A172 (cell line): ENCODE results near the gene KIF13A. TPM values are rescaled to one million over a fixed set of nuclear protein-coding genes. Genes with fewer than 3 reads are reported as not detected.
"Not testable (repeated sequence)": the region's sequence is repeated elsewhere in the genome, so short reads cannot be mapped to it uniquely, and the experiment has no call there.

Experiments
- DNase-seq: peaks from one replicate; pipeline ENCODE4 v3.0.0-alpha.2; 2015; ENCODE audit warnings: low spot score
- total RNA-seq: library from RNA; depleted of rRNA; stranded (reverse); fragments of >200 nt; shearing (Covaris generic); gene quantifications from 2 replicates; pipeline ENCODE4 v1.2.3, GENCODE V29; 2014

The KIF13A gene
- total RNA-seq, 1 experiment from 2014 or later = 25.9 TPM

- DNase-seq = no peak
These were observed 11.0 kb upstream of the KIF13A start for GRCh38 chr6:17998442-17998841.

DNA sequence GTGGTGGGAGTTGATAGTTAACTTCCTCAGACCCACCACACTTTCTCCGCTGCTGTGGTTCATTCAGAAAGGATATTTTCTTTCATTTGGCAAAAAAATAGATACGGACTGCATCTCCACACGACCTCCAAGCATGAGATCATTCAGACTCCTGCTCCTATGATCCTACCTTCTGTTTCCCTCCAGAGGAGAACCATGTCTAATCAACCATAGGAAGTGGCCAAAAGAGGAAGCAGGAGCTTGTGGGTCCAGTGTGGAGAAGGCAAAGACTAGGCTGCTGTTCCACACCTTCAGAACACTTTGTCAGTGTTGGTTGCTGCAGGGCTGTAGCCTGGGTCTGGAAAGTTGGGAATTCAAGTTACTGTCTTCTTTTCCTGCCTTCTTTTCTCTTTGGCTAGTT, 10.6 kb upstream of the KIF13A start:
- DNase-seq = no peak

GRCh38 chr6:17995414-17995813, 8.0 kb upstream of the KIF13A start:
- DNase-seq = no peak

DNA sequence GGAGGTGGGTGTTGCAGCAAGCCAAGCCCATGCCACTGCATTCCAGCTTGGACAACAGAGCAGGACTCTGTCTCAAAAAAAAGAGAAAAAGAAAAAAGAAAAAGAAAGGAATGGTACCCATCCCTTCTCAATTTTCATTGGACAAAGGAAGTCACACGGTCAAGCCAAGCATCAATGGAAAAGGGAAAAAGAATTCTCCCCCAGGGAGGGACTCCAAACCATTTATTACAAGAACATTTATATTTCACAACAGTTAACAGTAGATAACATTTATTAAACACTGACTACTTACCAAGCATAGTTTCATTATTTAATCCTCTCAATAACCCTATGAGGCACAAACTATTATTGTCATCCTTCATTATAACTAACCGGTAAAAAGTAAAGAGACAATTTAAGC, 6.6 kb upstream of the KIF13A start:
- no peak for DNase-seq

DNA sequence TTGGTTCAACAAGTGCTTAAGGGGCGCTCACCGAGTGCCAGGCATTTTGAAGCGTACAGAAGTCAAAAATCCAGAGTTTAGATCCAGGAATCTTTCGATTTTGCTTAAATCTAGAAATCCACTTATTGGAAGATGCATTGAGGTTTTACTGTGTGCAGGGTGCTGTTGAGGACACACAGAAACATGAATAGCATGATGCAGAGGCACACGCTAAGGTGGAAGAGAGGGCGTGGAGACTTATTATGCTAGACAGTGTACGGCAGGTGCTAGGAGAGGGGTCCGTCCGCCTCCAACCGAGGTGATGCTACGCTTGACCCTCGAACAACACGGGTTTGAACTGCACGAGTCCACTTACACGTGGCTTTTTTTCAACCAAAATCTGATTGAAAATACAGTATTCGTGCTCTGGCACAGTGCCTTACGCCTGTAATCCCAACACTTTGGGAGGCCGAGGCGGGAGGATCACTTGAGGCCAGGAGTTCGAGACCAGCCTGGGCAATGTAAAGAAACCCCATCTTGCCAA, 1.0 kb upstream of the KIF13A start:
- DNase-seq = no peak

GRCh38 chr6:17987697-17988421, 424 bp upstream of the KIF13A start:
- peak; percentile 29 for DNase-seq

DNA sequence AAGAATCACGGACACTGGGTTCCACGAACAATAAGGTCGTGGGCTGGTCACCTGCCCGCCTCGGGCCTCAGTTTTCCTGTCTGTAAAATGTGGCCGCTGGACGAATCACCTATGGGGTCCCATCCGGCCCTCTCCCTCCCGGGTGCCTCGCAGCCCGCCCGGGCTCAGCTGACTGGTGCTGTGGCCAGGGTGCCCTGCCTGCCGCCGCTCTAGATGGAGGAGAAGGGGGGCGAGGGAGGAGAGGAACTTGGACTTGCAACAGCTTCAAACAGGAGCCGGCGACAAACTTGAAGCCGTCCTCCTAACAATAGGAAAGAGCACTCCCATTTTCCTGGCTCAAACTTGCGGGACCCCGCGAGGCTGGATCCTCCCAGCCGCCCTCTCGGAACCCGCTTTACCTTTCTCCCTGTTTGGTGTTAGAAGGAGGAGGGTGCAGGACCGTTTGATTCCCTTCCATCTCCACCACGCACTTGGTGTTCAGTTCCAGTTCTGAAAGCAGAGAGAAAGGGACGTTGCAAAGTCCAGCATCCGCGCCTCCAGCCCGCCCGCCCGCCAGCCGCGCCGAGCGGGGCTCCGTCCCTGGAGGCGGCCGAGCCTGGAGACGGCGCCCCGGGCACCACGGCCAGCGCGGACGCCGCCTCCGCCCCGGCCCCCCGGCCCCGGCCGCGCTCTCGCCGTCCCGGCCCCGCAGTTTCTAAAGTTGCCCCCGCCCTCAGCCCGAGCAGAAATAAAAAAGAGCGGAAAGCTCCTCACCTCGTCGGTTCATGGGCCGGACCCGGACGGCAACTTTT, 584 bp downstream of the KIF13A start:
- peak; percentile 31 for DNase-seq

DNA sequence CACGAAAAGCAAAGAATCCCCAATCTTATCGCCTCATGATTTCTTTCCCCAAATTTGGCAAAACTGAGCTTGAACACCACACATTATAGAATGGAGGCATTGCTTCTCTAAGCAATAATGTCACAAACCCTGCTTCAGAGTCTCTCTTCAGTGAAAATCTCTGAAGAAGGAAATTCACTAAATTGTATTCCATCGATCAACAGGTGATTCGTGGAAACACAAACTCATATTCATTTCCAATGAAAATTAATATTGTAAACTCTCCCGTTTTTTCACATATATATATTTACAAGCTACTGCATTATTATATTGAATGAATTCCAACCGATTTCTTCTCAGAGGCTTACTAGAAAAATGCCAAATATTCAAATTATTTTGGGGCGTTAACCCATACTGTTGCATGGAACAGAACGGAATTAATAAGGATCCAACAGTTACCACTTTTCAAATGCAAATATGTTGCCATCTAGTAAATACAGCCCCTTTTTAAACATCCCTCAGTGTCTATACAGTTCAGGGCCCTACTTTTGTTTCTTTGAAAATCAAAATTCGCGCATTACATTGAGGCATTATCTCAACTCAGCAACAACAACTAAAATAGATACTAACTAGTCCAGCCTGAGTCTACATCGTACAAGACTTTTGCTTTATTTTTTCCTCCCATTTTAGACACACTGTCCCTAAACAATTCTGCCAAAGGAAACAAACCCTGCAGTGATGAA, 1.3 kb downstream of the KIF13A start:
- no peak for DNase-seq

GRCh38 chr6:17984812-17985670, 2.4 kb downstream of the KIF13A start:
- DNase-seq = no peak

DNA sequence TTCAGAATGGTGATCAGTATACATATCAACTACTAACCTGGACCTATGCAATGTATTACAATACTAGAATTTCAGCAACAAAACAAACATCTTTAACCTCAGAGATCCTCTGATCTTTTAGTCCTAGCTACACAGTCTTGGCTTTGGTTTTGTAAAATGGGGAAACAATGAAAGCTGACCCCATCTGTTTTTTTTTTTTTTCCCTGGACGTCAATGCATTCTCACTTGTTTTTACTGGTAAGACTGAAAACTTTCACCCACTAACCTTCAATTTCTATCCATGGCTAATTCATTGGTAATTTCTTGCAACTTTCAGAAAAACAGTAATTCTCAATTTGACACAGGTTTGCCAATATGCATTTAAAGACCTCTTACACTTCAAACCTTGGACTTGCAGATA, 3.0 kb downstream of the KIF13A start:
- no peak for DNase-seq

- DNase-seq = no peak
These were observed 3.7 kb downstream of the KIF13A start for GRCh38 chr6:17983730-17984129.

DNA sequence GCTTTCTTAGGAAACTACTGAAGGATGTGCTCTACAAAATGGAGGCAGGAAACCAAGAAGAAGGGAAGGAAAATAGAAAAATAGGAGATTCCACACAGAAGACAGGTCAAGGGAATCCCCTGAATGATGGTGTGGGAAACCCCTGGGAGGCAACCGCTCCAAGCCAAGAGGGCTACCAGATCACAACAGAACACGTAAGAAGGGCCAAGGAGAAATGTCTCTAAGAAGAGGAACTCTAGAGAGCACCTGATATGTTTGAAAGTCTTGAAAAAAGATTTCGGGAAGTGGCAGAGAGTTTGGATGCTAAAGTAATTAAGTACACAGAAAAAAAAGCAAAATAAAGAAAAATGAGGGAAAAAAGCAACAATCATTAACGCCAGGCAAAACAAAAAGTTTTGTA, 7.1 kb downstream of the KIF13A start:
- no peak for DNase-seq

DNA sequence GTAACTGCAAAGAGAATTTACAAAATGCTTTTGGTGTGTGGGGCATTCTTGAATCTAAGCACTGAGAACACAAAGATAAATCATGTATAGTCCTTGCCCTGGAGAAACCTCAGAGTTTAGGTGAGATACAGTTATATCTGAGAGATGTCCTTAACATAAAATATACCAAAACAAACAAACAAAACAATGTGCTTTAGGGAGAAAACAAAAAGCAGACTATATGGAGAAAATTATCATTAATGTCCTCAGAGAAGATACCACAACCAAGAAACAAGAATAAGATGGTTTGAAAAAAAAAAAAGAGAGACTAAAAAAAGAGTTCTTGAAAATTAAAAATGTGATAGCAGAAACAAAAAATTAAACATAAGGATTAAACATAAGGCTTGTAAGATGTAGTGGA, 8.0 kb downstream of the KIF13A start:
- DNase-seq = no peak

GRCh38 chr6:17976258-17976657, 11.2 kb downstream of the KIF13A start:
- DNase-seq = not testable (repeated sequence)

GRCh38 chr6:17974570-17975368, 12.7 kb downstream of the KIF13A start:
- no peak for DNase-seq

- DNase-seq = no peak
These were observed 14.3 kb downstream of the KIF13A start for GRCh38 chr6:17972978-17973622.

DNA sequence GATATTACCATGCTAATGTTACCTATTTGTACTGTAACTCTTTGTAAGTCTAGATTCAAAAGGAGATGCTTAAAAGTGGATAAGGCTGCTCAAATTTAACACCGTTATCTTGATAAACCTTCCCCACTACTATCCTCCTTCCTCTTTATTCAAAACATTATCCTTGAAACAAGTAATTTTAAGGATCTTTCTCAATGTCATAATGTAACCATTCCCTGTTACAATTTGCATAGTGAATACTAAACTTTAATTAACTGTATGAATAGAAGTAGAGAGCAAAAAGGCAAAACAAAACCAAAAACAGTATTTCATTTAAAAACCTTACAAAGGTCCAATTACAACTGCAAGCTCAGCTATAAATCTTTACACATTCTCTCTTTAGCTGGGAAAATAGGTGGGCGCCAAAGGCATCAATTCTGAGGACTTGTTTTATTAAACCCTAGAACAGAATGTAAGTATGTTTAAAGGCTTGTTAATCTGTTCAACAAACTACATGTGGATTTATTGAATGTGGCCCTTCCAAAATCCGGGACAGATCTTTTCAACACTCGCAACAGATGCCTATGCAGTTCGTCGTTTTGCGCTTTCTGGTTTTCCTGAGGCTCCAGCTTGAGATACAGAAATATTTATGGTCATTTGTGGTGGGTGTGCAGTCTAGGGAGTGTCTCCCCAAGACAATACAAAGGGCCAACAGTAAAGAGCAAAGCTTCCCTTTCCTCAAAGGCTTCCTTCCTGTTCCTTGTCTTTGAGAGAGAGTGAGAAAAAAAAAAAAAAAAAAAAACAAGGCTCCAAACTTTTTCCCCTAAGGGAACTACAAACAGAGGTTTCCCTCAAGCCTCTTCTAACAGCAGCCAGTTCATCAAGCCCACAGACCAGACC, 15.1 kb downstream of the KIF13A start:
- no peak for DNase-seq

DNA sequence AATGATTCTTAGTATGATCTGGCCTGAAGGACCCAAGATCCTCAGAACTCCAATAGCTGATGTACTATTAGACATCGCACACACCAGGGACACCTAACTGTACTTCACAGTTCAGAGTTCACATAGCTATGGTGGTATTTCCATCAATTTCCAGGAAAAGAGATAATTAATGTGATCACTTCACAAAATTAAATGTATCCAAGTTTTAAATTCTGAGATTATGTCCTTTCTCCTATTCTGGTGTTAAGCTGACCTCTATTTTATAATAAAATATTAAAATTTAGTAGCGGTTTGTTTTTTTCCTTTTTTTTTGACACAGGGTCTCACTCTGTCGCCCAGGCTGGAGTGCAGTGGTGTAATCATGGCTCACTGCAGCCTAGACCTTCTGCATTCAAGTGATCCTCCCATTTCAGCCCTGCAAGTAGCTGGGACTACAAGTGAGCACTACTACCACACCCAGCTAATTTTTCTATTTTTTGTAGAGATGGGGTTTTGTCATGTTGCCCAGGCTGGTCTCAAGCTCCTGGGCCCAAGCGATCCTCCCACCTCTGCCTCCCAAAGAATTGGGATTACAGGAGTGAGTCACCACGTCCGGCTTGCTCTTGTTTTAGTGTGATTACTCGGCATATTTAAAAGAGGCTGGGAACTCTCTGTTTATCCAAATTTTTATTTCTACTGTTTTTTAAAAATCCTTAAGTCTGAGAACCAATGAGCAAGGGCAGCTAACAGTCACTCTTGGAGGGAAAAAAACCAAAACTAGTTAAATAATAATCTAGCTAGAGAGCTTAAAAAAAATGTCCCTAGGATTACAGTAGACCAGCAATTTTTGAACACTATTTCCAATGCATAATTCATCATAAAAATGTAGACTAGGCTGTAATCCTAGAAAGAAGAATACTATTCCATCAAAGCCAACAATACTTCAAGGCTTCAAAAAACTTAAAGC, 16.0 kb downstream of the KIF13A start:
- DNase-seq = peak; percentile 76
